ENCODE measurements around the gene PLAAT3.

The PLAAT3 gene

DNA sequence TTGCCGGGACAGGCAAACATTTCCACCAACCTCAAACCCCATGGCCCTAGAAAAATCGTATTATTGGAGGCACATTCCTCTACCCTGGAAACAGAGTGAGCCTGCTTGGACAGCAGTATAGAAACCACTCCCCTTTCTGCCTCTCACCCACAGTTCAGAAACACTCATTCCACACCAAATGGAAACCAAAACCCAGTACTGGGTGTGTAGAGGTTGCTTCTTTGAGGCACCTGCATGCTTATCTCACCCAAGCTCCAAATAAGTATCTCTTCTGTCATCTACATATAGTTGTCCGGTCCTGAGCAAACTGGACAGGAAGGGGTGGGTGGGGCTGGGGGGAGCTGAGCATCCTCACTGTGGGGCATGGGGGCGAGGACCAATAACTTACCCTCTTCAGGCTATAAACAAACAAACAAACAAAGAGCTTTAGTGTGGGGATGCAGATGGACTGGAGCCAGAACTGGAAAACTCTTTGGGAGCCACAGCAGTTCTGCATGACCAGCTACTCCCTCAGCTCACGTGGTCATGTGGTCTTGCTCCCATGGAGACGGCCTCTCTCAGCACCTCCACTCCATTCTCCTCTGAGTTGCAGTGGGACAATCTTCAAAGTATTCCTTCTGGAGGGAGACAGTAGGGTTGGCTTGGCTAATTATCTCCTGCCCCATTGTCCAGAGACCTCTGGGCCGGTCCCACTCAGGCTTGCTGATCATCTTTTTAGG, 50.0 kb downstream of the PLAAT3 start:
- DNase-seq (ENCODE audit: low read depth): peak; percentile 84
- no peak overlapping the region for H3K4me3 ChIP-seq (ENCODE audit: low read depth, low read length)
- TF ChIP-seq CTCF (IDR thresholded peaks at IDR 0.05; ENCODE audit: low read depth, low read length, missing control alignments): no peak

- no peak for DNase-seq (ENCODE audit: low read depth)
- TF ChIP-seq CTCF (IDR thresholded peaks at IDR 0.05; ENCODE audit: low read depth, low read length, missing control alignments): no peak
- no peak within 1 kb of the TSS for H3K4me3 ChIP-seq (ENCODE audit: low read depth, low read length)
Measured at GRCh38 chr11:63563201-63564055, 50.8 kb downstream of the PLAAT3 start, which contains the start of gene PLAAT2. Gene PLAAT2, minus strand, starts transcription at chr11:63563379. Its CDS starts 55 bp downstream, at chr11:63563324.

DNA sequence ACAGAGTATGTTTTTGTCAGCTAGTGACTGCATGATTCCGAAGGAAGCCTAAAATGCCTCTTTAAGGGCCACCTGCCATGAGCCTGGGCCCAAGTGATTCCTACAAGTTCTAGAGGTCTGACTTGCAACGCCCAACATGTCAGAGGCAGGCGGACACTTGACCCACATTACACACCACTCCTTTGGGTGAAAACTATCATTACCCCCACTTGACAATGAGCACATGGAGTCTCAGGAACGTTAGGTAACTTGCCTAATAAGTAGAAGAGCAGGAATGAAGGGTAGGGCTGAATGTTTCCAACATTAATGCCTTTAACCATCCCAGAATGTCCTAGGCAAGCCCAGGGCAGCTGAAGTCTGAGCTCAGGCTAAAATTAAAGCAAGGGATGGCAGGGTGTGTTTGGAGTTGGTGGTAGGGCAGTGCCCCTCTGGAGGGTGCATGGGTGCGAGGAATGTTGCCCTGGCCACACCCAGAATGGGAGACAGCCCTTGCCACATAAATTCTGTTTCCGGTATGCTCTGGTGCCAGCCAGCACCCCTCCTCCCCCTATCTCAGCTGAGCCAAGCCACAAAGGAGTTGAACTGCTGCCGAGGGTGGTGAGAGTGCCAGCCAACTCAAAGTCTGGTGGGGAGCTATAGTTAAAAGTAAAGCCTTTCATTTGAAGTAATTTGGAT, 53.6 kb downstream of the PLAAT3 start:
- no peak overlapping the region for H3K4me3 ChIP-seq (ENCODE audit: low read depth, low read length)
- no peak for TF ChIP-seq CTCF (IDR thresholded peaks at IDR 0.05; ENCODE audit: low read depth, low read length, missing control alignments)
- DNase-seq (ENCODE audit: low read depth): no peak

GRCh38 chr11:63558459-63559157, 55.6 kb downstream of the PLAAT3 start:
- no peak overlapping the region for H3K4me3 ChIP-seq (ENCODE audit: low read depth, low read length)
- DNase-seq (ENCODE audit: low read depth): no peak
- no peak for TF ChIP-seq CTCF (IDR thresholded peaks at IDR 0.05; ENCODE audit: low read depth, low read length, missing control alignments)

- no peak for DNase-seq (ENCODE audit: low read depth)
- no peak overlapping the region for H3K4me3 ChIP-seq (ENCODE audit: low read depth, low read length)
- TF ChIP-seq CTCF (IDR thresholded peaks at IDR 0.05; ENCODE audit: low read depth, low read length, missing control alignments): no peak
Measured at GRCh38 chr11:63557570-63557969, 56.7 kb downstream of the PLAAT3 start.

DNA sequence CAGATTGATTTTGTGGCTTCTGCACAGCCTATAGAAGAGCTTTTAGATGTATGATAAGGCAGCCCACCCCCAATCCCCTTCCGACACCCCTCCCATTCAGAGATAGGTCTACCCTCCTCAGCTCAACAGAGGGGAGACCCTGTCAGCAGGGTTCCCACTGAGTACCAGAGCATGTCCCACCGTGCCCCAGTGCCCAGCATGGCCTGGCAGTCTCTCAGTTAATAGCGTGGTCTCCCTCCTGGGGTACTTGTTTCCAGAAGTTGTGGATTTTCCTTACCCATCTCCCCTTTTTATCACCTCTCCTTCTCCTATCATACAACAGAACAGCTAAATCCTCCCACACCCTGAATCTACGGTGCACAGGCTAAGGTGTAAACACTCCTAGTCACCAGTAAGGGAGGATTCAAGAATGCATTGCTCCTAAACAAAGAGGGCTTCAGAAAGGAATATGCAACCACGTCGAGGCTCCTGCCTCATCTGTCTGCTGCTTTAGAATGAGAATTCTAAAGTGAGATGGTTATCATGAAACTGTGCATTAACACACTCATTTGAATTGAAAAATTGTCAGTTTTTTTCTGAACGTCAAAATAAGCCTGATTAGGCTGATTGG, 57.7 kb downstream of the PLAAT3 start:
- no peak for TF ChIP-seq CTCF (IDR thresholded peaks at IDR 0.05; ENCODE audit: low read depth, low read length, missing control alignments)
- no peak for DNase-seq (ENCODE audit: low read depth)
- H3K4me3 ChIP-seq (ENCODE audit: low read depth, low read length): no peak overlapping the region

All from GM12864 (cell line).